Limb (tissue), 2 donors: ENCODE measurements around the gene SWSAP1.

Source experiments
- DNase-seq, 2 donors: peaks; one replicate each; pipeline ENCODE4 v3.0.0-alpha.2; 2016; ENCODE audit errors: extremely low spot score in 2 of 2

Gene SWSAP1

DNA sequence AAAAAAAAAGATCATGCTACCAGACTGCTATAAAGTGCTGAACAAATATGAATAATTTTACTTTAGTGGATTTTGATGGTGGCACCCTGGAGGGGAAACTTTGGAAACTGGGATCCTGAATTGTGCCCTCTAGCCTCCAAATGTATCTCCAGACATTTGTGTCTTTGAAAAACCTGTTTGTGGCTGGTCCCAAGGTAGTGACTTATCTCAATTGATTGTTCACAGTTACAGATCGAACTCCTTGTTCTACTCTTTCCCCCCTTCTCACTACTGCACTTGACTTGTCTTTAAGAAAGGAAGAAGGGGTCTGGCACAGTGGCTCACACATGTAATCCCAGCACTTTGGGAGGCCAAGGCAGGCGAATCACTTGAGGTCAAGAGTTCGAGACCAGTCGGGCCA, 34.1 kb downstream of the SWSAP1 start:
- no peak for DNase-seq

DNA sequence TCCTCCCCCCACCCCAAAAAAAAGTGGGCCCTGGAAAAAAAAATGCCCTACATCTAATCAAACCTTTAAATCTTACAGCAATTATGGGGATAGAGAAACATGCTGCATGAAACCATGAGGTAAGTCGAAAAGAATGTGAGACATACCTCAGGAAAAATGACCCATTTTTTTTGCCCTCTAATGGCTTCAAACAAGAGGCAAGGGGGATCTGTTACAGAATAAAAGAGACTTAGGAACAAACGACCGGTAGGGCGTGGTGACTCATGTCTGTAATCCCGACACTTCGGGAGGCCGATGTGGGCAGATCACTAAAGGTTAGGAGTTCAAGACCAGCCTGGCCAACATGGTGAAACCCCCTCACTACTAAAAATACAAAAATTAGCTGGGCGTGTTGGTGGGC, 36.2 kb downstream of the SWSAP1 start:
- no peak for DNase-seq

DNA sequence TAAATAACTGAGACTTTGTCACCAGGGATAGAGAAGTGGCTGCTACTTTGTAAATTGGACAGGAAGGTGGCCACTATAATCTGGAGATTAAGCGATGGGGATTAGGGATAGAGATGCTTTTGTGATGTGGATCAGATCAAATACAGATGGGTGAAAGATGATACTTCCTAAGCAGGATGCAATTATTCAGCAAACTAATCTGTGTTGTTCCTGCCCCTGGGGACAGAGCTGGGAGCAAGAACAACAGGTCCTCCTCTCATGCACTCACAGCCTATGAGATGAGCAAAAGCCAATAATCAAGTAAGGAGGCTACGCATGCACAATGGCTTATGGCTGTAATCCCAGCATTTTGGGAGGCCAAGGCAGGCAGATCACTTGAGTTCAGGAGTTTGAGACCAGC, 40.1 kb downstream of the SWSAP1 start:
- DNase-seq, result no peak

DNA sequence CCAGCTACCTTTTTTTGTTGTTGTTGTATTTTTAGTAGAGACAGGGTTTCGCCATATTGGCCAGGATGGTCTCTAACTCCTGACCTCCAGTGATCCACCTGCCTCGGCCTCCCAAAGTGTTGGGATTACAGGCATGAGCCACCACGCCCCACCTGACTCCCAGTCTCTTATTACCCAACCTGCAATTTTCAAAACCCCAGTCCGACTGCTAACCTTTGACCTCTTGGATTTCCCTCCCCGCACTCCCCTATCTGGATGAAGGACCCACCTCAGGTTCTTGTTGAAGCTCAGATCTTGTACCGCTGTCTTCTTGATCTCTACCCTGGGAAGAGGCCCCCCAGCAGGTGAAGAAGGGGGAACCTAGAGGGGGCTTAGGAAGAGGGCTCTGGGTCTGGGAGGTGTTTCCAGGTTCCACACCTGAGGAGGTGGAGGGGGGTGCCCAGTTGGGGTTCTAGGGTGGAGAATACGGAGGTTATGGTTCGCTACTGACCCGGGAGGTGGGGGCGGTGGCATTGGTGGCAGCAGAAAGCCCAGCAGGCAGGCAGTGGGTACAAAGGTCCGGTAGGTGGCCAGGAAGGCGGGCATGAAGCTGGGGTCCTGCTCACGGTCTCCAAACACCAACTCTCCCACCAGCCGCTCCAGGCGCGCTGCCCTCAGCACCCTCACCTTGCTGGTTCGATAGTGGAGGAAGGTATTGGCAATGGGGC, 42.0 kb downstream of the SWSAP1 start:
- DNase-seq, result no peak

DNA sequence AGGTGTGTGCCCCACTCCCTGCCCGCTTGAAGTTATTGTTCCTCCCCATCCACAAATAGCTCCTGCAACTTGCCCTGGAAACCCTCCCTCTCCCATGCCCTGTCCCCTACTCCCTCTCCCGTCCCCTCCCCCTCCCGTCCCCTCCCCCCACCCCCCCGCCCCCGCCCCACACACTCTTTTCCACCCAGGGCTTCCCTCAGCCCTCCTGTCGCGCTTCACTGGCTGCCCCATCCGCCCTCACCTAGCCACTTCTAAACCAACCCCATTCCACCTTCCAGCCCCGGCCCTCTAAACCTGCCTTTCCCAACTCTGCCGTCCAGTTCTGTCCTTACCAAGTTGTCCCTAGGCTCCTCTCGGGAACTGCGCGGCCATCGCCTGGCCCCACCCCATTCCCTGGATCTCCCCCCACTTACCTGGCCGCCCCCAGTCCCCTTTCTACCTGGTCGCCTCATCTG, 43.7 kb downstream of the SWSAP1 start:
- DNase-seq, result no peak

DNA sequence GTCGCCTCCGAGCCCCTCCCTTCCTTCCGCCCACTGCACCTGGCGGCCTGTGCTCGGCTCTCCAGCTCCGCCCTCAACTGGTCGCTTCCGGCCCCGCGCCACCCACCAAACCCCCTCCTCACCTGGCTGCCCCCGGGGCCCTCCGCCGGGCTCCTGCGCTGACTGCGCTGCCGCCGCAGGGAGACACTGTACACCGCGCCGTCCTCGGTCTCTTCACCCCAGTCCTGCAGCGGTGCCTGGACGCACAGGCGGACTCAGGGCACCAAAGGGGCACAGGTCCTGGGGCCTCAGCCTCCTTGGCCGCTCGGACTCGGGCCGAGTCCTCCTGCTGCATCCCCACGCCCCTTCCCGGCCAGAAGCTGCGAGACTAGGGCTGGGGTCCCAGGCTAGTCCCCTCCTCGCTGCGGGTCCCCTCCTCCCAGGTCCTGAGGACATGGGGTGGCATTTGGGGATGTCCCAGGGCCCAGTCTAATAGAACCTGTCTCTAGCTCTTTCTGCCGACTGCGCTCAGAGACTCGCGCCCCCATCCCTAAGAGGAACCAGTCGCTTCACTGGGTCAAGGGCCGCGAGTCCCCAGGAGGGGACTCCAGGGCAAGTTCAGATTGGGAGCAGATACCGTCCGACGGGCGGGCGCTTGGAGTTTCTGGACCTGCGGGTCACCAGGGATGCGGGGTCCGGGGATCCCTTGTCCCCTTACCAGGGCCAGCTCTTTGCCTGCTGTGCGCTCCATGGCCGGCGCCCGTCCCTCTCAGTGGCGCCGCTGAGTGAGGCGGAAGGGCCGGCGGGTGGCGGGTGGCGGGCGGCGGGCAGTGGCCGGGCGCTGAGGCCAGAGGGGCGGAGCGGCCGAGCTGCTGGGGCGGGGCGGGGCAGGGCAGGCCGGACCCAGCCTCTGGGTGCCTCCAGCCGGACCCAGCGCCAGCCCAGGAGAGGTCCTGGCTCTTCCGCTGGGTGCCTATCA, 44.4 kb downstream of the SWSAP1 start, which contains the start of gene RGL3:
RGL3 (minus strand) TSS at position 766 of the 958 bp plus-strand sequence; CDS start at position 730, 36 bp downstream.
- no peak for DNase-seq

DNA sequence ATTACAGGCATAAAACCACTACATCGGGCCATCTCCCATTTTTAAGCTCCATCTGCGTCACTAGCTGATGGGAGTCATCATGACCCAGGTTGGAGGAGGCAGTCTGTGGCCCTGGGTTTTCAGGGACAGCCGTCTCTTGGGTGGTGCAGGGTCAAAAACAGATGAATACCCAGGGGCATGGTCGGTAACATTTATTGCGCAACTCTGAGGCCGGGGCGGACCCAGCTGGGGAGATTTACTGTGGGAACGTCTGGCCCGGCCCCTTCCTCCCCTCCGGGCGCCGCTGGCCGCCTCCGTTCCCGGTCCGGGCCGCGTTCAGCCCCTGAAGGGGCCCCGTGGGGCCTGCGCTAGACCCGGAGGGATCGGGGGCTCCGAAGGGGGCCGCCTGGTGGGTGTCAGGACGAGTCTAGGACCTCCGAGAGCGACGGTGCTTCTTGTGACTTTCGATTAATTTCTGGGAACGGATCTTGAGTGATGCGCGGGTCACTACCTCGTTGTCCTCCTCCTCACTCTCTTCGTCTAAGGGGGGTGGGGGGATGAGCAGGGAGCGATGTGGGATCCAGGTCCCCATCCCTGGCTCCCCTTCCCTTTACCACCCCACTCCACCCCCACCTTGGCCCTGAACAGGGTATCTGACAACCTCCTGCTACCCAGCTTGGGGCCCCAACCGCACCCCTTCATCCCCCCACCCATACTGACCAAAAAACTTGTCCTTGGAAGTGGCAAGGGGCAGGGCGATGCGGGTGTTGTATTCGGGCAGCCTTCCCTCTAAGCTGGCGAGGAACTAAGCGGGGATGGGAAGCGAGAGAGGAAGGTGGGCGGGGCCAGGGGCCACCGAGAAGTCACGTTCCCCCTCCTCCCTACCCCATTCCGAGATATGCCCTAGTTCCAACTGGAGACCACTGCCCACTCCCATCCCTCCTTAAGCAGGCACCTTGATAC, 46.2 kb downstream of the SWSAP1 start:
- DNase-seq, result peak in 1 of 2 donors; percentile 55

DNA sequence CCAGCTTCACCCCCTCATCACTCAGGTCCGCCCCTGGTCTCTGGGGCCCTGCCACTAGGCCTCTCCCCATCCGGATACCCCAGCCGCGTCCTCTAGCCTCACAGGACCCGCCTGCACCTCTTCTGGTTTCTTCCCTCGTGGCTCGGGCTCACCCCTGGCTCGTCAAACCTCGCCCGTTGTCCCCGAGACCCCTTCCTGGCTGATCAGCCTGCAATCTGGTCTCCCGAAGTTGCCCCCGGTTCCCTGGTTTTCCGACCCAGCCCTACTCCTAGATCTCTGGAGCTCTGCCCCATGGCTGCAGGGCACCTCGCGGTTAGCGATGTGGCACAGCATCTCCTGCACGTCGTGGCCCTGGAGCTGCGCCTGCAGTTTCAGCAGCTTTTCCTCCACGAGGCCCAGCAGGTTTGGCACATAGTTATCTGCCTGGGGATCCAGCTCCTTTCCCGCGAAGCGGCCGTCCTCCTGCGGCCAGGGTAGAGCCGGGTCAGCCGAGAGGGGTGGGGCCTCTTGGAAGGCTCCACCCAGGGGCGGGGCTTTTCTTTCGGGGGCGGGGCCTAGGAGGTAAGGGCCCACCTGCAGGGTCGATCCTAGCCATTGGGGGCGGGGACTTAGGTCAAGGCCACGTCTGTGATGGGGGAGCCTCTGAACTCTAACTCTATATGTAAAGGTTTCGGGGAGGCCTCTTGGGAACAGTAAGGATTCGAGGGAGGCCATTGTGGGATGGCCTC, 47.1 kb downstream of the SWSAP1 start:
- DNase-seq, result no peak

DNA sequence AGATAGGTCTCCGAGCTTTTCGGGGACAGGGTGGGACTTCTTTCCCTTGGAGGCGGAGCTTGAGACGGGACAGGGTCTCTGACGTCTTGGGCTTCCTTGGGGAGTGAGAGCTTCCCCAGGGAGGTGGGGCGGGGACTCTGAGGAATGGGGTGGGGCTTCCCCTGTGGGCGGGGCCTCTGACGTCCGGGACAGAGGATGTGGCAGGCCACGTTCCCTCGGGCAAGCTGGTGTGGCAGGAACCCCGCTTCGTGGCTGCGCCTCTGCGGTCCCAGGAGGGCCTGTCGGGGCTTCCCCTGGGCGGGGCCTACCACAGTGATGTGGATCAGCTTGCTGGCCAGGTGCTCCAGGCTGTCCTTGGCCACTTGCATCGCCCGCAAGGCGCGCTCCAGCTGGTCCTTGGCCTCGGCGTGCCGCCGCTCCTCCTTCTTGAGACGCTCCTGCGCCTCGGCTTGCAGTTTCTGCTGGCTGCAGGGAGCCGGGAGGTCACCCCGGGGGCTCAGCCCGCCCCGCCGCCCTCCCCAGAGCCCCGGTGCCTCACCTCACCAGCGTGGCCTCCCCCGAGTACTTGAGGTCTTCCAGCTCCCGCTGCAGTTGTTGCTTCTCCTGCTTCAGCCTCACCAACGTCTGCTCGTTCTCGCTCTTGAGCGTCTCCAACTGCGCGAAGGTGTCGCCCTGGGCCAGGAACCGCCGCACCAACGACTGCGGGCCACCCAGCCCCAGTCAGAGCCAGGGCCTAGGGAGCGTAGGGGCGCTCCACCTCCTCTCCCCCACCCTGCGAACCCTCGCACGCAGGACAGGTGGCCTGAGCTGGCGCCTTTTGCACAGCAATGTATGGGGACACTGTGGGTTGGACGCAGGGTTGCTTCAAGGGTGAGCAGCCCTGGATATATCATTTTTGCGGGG, 47.9 kb downstream of the SWSAP1 start:
- DNase-seq, result peak in 1 of 2 donors; percentile 60

DNA sequence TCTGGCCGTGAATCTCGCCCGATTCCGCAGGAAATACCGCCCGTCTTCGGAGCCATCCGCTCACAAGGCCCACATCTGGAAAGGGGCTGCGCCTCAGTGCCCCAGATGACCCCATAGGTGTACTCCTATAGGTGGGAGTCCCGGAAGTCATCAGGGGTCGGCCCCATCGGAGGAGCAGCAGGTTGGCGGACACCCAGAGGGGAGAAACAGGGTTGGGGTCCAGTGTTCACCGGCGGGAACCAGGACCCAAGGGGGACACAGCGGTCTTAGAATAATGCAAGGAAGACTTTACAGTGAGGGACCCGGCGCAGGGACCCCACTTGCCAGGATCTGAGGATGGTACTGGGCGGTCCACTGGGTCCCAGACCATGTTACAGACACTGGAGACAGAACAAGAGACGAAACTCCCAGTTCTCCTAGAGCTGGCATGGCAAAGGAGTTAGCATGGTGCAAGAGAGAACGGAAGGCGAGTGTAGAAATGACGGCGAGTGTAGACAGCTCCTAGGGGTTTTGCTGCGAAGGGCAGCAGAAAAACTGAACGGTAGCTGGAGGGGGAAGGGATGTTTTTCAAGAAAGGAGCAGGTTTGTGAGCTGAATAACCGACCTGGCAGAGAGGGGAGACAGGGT, 48.8 kb downstream of the SWSAP1 start:
- no peak for DNase-seq

DNA sequence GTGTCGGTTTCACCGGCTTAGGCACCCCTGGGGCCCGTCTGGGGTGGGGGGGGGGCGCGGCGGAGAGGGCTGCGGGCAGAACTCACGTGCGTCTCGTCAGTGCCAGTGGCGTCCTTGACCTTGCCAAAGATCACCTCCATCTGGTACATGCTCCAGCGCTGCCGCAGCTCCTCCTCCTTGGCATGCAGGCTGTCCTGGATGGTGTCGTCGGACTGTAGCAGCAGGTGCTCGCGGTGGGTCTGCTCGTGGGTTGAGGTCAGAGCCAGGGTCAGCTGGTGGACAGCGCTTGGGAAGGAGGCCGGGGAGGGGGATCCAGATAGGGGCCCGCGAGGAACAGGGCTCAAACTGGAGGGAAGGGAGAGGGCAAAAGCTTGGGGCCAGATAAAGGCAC, 49.3 kb downstream of the SWSAP1 start:
- DNase-seq, result no peak
